Urothelium cell line (cell line): ENCODE measurements around the gene DOCK1.

Experiments used
- DNase-seq: peaks from one replicate; pipeline ENCODE4 v3.0.0; 2011; ENCODE audit warnings: low spot score, mixed read lengths
- FAIRE-seq: peaks from 2 replicates; lab custom pipeline; 2011; peaks lifted over from hg19 to GRCh38; lab: Jason Lieb, UNC

The DOCK1 gene

DNA sequence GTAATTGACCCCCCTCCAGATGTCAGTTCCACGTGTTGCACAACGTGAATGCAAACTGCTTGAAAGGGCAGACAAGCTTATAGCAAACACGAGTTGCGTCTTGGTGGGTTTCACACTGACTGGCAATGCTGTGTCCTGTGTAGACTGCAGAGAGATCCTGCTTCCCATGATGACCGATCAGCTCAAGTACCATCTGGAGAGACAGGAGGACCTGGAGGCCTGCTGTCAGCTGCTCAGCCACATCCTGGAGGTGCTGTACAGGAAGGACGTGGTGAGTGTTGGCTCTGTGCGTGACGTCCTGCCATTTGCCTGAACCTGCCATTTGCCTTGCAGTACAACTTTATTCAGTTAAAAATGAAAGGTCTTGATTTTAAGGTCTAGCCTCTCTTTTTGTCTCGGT, 220.1 kb downstream of the DOCK1 start:
- DNase-seq (no peak), FAIRE-seq (peak; percentile 74)

DNA sequence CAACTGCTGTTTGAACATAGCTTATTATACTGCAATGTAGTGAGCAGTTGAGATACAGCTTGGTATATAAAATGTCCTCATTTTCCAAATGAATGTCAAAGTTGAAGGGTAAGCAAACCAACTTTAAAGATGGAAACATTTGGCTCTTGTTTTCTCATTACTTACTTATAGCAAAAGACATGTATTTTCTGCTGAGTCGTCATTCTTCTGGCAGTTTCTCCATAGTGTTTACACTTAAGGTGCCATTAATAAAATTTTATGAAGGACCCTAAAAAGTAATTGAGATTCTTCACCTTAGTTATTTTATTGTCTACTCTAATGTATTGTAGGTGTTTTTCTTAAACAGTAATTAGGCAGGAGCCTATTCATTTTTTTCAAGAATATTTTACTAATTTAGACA, 222.6 kb downstream of the DOCK1 start:
- FAIRE-seq, result no peak
- DNase-seq, result no peak

DNA sequence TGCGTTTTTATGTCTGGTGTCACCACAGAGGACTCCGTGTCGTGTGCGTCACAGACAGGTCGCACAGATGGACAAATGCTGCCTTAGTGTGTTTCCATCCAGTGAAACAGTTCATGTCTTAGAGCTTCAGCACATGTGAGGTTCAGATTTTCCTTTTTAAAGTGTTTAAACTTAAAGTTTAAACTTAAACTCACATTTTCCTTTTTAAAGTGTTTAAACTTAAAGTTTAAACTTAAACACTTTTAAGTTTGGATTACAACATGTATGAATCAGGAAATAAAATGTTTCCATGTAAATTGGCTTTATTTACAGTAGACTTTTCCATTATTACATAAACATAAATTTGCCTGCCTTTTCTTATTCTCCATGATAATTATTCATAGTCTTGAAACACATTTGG, 223.9 kb downstream of the DOCK1 start:
- DNase-seq, result no peak
- no peak for FAIRE-seq

DNA sequence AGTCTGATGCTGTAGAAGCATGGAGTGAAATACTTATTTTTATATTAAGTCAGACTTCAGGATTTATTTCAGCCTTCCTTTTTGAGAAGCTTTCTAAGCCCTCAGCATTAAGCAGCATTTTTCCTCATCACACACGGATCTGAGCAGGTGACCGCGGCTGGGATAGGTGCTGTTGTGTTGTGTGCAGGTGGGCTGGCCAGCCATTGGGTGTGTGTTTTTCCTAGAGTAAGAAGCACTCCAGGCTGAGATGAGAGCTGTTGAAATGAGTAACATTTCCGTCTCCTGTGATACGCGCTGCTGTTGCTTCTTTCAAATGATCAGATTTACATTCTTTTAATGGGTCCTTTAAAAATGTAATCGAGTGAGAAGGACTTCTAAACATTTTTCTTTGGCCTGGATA, 227.2 kb downstream of the DOCK1 start:
- DNase-seq (no peak), FAIRE-seq (no peak)

DNA sequence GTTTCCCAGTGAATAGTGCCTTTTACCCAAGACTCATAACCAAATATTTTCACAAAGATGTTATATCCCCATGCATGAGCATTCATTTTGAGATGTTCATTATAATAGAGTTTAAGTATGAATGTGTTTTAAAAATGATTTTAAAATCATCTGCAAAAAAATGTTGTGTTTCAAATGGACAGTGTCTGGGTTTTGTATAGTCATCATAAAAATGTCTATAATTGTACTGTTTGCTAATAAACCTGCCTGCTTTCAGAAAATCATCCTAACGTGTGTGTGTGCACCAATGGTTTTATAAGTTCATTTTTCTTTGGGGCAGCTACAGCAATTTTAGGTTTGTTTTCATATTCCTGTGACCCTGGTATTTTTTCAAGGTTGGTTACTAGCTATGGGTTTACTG, 228.0 kb downstream of the DOCK1 start:
- FAIRE-seq (no peak), DNase-seq (no peak)

DNA sequence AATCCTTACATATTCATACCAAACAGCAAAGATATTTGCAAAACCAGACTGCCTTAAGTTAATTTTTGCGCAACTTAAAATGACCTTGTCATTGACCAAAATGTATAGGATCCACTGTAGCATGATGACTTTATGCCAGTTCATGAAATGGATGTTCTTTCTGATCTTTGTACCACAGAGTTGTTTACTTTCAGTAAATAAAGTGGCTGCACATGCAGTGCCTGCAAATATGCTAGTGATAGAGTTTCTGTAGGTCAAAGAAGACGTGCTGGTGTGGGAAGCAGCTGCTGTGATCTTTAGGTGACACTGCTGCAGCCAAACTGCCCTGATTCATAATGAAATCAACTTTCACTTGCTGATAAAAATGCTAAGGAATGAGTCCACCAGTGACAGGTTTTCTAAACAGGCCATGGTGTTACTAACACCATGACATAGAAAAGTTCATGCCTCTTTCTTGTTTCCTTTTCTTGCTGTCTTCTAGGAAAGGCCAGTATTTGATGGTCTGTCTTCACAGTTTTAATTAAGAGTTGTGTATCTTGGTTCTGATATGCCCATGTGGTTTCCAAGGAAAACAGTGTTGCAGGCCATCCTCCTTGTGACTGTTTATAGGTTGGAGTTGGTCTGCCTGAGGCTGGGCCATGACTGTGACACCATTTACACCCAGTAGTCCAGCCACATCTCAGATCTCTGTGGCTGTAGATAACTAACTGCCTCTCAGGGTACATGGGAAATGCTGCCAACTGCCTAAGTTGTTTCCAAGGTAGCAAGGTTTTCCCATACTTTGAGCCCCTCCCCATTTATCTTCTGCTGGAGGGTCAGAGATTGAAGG, 228.7 kb downstream of the DOCK1 start:
- FAIRE-seq (no peak), DNase-seq (no peak)

DNA sequence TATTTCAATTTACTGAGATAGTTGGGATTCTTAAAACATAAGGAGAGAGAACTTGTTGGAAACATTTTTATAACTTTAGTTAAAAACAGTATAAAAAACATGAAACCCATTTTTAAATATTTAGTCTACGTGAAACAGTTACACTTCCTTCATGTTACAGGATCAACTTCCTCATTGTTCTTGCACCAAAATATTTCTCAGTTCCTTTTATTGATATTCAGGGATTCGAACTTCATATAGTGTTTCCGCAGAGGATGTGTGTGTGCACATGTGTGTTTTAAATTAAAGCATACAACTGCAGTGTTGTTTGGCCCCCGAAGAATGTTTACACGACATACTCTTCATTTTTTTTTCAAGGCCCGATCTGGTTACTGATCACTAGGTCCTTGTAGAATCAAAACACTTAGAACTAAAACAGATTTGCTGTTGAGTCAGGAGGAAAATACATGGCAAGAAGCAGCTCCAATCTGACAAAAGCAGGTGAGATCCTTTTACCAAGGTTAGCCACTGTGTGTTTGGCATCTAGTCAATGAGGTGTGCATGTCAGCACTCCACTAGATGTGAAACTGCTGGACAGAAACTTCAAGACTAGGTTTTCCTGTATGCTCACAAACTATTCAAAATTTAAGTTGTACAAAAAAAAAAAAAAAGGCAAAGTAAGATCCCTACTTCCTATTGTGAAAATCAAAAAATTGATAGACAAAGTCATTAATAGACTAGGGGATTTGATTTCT, 230.8 kb downstream of the DOCK1 start:
- FAIRE-seq (no peak), DNase-seq (no peak)

DNA sequence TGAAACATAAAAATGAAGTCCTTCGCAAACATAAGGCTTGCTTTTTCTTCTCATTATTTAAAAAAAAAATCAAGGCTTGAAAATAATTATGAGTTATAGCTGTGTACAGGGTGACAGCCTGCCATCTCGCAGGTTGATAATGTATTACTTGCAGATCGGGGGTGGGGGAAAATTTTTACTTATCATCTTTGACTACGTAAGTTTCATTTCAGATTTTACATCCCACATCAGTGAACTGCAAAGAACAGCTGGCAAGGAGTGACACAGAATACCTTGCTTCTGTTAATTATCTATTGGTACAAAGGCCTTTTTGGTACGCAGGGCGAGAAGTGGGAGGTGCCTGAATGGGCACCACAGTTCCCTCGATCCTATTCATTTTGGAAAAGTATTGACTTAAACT, 232.2 kb downstream of the DOCK1 start:
- FAIRE-seq, result no peak
- no peak for DNase-seq

DNA sequence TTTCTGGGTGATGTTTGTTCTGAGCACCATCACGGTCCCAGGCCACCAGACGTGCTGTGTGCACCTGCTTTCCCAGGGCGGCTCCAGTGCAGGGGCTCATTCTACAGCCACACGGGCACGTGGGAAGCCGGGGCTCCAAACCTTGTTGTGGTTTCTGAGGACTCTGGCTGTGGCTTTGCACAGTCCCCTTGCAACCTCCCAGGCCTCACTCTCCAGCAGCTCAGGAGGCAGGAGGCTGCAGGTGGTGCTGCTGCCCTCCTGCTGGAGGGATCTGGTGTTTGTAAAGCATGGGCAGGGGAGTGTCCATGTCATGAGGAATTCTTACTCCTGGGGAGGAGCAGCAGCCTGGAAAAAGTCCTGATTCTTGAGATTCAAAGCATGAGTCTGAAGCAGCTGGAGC, 236.9 kb downstream of the DOCK1 start:
- DNase-seq (no peak), FAIRE-seq (no peak)

DNA sequence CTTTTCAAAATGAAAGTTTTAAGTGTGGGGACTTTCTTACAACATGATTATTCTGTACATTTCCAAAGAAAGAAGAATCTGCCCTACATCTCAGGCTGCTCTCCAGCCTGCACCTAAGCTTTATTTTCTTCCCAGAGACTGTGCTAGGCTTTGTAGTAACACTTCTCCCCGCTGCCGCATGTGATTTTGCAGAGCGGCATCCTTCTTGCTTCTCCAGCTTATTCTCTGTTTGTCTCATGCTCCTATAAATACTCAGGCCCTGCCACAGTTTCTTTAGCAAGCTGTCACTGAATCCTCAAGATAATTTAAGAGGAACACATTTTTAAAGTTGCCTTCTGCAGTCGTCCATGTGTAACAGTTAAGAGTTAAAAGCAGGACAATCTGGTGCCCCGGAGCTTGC, 237.6 kb downstream of the DOCK1 start:
- no peak for FAIRE-seq
- DNase-seq, result no peak

DNA sequence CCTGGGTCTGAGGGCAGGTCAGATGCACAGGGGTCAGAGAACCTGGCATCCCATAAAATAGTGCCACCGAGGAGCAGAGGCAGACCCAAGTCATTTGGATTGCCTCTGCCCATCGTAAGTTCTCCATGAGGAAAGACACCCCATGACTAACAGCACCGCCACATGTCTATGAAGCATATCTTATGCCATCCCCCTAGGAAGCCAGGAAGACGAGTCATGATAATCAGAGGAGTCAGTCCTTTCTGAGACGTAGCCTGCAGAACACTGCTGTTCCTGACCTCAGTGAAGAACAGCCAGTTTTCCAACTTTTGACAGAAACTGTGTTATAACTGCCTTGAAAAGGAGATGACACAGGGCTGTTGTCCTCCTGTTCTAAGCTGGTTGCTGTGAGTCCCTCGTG, 239.9 kb downstream of the DOCK1 start:
- DNase-seq (peak; percentile 27), FAIRE-seq (no peak)

DNA sequence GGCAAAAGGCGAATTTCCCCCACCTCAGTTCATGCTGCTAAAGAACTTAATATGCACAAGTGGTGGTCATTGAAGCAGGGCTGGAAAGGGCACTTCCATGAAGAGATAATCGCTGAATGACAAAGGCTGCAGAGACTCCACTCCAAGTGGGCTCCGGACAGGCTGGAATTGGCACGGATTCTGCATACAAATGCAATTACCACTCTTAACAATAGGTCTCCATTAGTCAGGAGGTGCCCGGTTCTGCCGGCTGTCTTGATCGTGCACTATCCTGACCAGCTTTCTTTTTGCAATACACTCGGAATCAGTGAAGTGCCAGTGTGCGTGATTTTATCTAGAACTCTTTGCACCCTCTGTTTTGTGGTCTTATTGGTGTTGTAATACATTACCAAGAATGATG, 241.4 kb downstream of the DOCK1 start:
- FAIRE-seq (no peak), DNase-seq (no peak)

DNA sequence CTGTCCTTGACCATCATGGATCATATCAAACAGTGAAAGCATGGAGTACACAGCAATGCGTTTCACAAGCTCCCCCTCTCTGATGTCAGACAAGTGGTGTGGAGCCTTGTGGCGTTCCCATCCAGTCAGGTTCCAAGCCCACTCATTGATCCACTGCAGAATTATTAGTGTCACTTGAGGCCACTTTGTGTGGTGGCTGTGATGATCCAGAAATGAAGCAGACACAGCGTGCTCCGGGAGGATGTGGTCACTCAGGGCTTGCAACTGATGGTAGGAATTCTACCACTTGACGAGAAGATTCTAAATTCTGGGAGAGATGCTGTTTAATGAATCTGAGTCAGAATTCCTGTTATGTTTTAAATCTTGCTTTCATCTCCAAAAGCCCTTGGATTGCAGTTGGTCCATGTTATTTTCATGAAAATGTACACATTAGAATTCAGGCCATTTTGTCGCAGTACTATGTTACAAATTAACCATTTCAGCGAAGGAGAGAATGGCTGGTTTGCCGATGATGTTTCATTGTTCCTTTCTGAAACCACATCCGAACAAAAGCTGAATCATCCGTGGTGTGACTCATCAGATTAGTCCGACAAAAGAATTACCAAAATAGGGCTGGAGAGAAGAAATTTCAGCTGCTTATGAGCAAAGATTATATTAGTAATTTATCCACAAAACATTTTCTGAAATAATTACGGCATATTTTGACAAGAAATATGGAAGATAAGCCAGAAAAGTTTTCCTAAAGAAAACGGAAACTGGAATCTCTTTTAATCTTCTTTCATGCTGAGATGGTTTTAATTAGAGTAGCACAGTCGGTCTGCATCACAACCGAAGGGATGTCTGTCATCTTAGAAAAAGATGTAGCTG, 243.1 kb downstream of the DOCK1 start:
- FAIRE-seq (peak; percentile 13), DNase-seq (peak; percentile 57)

DNA sequence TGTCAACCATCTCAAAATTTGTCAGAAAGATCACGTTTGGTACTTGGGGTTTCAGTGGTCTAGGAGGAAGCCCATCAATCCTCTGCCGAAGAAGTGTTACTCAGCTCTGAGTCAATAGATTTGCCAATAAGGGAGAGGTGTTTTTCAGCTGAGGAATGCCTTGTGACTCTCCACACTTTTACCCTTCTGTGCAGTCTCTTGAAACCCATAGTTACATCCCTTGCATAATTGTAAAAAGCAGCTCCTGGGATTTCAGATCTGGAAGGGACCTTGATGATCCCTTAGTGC, 243.6 kb downstream of the DOCK1 start:
- peak; percentile 37 for DNase-seq
- FAIRE-seq, result no peak

DNA sequence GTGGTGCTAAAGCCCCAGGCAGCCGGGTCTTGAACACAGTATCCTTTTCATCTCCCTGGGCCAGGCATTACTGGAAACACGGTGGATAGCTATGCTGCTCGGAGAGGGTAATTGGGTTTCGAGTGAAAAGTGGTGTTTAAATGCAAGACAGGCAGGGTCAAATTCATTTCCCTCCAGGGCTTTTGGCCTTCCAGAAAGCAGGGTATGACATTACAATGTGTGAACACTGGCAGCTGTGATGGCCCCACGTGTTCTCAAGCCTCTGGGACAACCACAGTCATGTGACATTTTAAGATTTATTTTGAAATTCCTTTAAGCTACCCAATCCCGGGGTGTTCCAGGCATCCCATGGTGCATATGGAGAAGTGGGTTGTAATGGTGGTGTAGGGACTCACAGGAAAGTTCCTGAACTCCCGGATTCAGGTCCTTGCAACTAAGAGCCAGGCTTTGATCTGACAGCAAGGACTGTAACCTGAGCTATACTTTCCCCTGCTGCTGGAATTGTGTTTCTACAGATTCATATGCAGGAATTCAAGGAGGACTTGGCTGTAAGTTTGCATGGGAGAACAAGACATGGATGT, 244.4 kb downstream of the DOCK1 start:
- no peak for DNase-seq
- FAIRE-seq, result no peak

DNA sequence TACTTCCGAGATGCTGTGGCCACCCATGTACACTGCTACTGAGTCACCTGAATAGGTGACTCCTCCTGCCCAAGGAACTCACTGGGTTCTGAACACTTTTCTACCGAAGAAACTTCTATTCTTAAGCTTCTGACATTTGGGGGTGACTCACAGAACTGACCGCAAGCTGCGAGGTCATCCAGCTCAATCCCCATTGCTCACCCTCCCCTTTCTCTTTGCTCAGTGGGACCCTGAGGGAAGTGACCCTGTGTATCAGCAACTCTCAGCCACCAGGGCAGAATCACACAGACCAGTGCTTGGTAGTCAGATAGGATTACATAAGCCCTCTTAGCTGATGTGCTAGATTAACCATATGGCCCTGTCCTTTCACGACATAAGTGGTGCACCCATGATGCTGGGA, 244.9 kb downstream of the DOCK1 start:
- FAIRE-seq (no peak), DNase-seq (peak; percentile 14)

DNA sequence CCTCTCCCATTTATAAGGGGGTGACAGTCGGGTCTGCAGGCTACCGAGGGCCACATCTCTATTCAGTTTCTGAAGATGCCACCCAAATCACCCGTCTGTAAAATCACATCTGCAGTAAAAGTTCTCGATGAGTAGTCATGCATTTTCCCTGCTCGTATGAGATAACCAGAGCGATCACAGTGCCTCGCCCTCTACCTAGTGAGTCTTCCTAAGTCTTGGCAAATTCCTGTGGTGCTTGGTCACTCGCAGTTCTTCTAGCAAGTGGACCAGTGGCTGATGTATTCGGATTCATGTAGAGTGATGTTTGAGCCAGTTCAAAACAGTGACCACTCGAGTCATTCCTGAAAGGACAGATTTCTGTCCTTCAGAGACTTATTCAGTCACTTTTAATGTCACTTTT, 246.3 kb downstream of the DOCK1 start:
- DNase-seq (peak; percentile 13), FAIRE-seq (no peak)

DNA sequence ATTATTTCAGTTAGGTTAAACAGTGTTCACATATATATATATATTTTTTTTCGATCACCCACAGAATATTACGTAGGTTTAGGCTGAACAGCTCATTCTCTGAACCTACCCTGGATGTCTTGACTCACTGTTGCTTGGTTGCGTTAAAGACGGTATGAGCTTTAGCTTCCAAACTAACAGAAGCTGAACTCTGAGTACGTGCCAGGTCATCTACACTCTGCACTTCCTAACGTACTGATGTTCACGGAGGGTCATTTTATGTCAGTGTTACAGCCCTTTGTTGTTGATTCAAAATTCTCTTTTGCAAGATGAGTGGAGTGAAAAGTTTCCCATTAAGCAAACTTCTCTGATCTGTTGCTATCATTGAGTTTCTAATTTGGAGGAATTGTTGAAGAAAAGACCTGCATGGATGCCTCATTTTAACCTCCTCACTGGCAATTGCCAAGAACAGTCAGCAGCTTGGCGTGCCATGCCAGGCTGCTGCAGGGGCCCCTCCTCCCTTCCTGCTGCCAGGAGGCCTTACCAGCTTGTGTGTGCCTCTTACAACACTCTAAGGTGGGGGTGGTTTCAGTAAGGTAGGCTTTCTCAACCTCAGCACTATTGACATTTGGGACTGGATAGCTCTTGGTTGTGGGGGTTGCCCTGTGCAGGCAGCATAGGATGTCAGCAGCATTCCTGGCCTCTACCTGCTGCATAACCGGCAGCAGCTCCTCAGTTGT, 246.9 kb downstream of the DOCK1 start:
- FAIRE-seq, result no peak

DNA sequence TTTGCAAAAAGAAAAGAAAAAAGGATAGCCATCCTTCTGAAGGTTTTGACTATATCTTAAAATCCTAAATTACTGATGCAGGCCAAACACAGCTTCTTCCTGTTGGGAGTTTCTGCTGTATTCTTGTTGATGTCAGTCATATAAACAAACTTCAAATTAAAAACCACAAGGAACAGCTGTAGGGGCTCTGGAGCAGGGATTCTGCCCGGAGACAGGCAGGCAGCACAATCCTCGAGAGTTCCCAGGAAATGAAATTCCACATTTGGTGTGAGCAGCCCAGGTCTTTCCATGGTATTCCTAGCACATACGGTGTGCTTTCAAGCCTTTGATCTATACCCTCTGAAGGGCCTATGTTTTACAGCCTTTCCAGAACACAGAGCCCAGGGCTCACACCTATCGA, 248.0 kb downstream of the DOCK1 start:
- DNase-seq (no peak), FAIRE-seq (no peak)

More for the DNA sequence above, 246.9 kb downstream of the DOCK1 start:
- no peak for DNase-seq

DNA sequence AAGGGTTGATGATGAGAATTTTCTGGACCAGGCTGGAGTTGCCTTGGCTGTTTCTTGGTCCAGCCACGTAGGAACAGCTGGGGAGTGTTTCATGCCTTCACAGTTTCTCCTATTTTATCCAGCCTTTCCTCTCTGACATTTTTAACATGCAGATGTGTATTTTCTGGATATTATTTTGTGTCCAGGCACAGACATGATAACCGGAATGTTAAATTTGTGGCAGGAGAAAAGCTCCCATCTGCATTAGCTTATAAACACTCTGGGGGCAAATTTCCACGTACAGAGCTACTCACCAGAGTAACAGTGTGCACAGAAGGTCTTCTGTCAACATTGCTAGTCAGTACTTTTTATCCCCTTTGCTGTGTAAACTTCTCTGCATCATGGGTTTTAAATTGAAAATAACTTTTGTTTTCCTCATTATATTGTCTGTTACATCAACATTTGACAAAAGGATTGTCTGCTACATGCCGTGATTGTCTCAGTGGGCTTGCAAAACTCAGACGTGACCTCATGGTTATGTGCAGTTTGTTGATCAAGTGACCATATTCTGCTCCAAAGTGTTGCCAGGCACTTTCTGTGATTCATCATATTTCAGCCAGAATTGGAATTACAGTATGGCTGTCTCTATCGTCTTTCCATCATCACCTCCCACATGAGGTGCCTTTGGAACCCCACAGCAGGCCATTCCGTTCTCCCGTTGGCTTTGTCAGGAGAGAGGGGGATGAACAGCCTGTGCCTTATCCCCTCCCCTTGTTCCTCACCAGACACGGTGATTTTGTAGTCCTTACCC, 249.8 kb downstream of the DOCK1 start:
- no peak for FAIRE-seq

More for the DNA sequence above, 249.8 kb downstream of the DOCK1 start:
- no peak for DNase-seq
